Panc1 (cell line): ENCODE results near the gene TMEM52. TPM values are rescaled to one million over a fixed set of nuclear protein-coding genes. Genes with fewer than 3 reads are reported as not detected.

Source experiments
- ATAC-seq: fragments of 200-7000 bp; cut with Tn5 transposase; 2 replicates; pipeline ENCODE4 v1.9.1; 2020; ENCODE audit warnings: mild to moderate bottlenecking, moderate library complexity
- BruUV-seq: library from RNA; stranded (reverse); fragments of 400-500 nt; replicated peaks from 2 replicates; lab custom pipeline; 2021; lab: Mats Ljungman, UMichigan
- CTCF ChIA-PET: fragments of 300-600 bp; sonication (Branson Sonifier 250); formaldehyde crosslinking; loops from one replicate; lab custom pipeline; 2022; ENCODE audit warnings: antibody characterized with exemption; lab: Charles Lee
- POLR2A ChIA-PET: fragments of 300-600 bp; sonication (Branson Sonifier 250); formaldehyde crosslinking; loops from one replicate; lab custom pipeline; 2022; ENCODE audit warnings: antibody characterized with exemption; lab: Charles Lee
- DNase-seq: peaks from one replicate; pipeline ENCODE4 v3.0.0-alpha.2; 2010; ENCODE audit warnings: low read depth, low spot score
- H3K27ac ChIP-seq: 2 replicates; pipeline ENCODE4 v1.5.1; 2011; ENCODE audit warnings: mild to moderate bottlenecking, low read length, inconsistent platforms
- H3K27me3 ChIP-seq: fragments of 200-500 bp; sonication (Bioruptor generic); 2 replicates; pipeline ENCODE4 v1.6.0; 2014; ENCODE audit warnings: low read length, inconsistent platforms; ENCODE audit not compliant: control insufficient read depth, insufficient read depth
- H3K36me3 ChIP-seq: fragments of 200-500 bp; sonication (Bioruptor generic); 2 replicates; pipeline ENCODE4 v1.5.1; 2014; ENCODE audit warnings: inconsistent platforms, mild to moderate bottlenecking, low read length, moderate library complexity; ENCODE audit not compliant: control insufficient read depth, insufficient read depth
- H3K4me1 ChIP-seq: 2 replicates; pipeline ENCODE4 v1.5.1; 2011; ENCODE audit warnings: inconsistent platforms, mild to moderate bottlenecking, low read length, moderate library complexity; ENCODE audit not compliant: control insufficient read depth, insufficient read depth
- H3K4me3 ChIP-seq, 2 experiments: 2 replicates each; pipeline ENCODE4 v1.5.1; 2011 to 2012; ENCODE audit warnings: low read depth in 2 of 2, low read length in 2 of 2, mild to moderate bottlenecking in 2 of 2, inconsistent platforms in 1 of 2, moderate library complexity in 1 of 2
- H3K9me3 ChIP-seq: fragments of 200-500 bp; sonication (Bioruptor generic); 2 replicates; pipeline ENCODE4 v1.5.1; 2014; ENCODE audit warnings: low read depth, mild to moderate bottlenecking, inconsistent platforms, low read length, moderate library complexity; ENCODE audit not compliant: control insufficient read depth, insufficient read depth
- CTCF ChIP-seq: fragments of 450-650 bp; IDR thresholded peaks from 2 replicates; pipeline ENCODE4 v1.5.1; 2017; ENCODE audit warnings: mild to moderate bottlenecking
- POLR2AphosphoS5 ChIP-seq: IDR thresholded peaks from 2 replicates; pipeline ENCODE4 v1.6.1; 2012; ENCODE audit warnings: mild to moderate bottlenecking, low read depth, low read length, moderate library complexity
- SIN3A ChIP-seq: IDR thresholded peaks from 2 replicates; pipeline ENCODE4 v1.6.1; 2012; ENCODE audit warnings: low read depth, mild to moderate bottlenecking, low read length, moderate library complexity, borderline replicate concordance; ENCODE audit not compliant: insufficient read depth
- TCF7L2 ChIP-seq: IDR thresholded peaks from 2 replicates; pipeline ENCODE4 v1.6.1; 2011; ENCODE audit warnings: mild to moderate bottlenecking, low read depth, low read length, inconsistent platforms
- in situ Hi-C: cut with HindIII; loops from 2 replicates; pipeline ENCODE4 v1.10.0; 2016; ENCODE audit warnings: low sequenced_read_pairs, low pct_unique_long_range_greater_than_20kb
- intact Hi-C: fragments of 100-400 bp; cut with micrococcal nuclease; formaldehyde crosslinking; loops from one replicate; pipeline ENCODE4 v1.10.0; 2022; ENCODE audit not compliant: unreplicated experiment
- total RNA-seq: library from RNA; stranded (reverse); gene quantifications from one replicate; pipeline ENCODE4 v1.2.1, GENCODE V29; 2021; ENCODE audit not compliant: unreplicated experiment
- TF ChIP-seq, protein P1 (sequence below), 2 experiments: IDR thresholded peaks; 2 replicates each; pipeline ENCODE4 v1.6.1; 2011 to 2012; ENCODE audit warnings: low read depth in 2 of 2, control low read depth in 1 of 2, low read length in 1 of 2, mild to moderate bottlenecking in 1 of 2, moderate library complexity in 1 of 2; ENCODE audit not compliant: insufficient read depth in 1 of 2

Gene TMEM52
- total RNA-seq, 1 experiment from 2014 or later, result 2.5 TPM

DNA sequence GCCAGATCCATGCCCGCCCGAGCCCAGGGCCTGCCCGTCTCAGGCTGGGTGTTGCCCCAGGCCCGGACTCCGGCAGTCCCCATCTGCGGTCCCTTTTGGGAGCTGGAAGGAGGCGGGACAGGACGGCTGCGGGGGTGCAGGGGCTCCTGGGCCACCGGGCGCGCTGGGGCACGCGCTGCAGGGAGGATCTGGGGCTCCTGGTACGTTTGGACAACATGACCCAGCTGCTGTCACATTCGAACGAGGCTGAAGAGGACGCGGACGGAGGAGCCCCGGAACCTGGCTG, 10.6 kb downstream of the TMEM52 start:
- intact Hi-C loops, result no loop called here
- CTCF ChIA-PET, result interaction anchor here (0.6 to 0.8 kb wide), 3 partner anchors 18 to 232 kb away, joined by 8 to 14 read pairs (median 9); no protein-coding TSS in a partner anchor

DNA sequence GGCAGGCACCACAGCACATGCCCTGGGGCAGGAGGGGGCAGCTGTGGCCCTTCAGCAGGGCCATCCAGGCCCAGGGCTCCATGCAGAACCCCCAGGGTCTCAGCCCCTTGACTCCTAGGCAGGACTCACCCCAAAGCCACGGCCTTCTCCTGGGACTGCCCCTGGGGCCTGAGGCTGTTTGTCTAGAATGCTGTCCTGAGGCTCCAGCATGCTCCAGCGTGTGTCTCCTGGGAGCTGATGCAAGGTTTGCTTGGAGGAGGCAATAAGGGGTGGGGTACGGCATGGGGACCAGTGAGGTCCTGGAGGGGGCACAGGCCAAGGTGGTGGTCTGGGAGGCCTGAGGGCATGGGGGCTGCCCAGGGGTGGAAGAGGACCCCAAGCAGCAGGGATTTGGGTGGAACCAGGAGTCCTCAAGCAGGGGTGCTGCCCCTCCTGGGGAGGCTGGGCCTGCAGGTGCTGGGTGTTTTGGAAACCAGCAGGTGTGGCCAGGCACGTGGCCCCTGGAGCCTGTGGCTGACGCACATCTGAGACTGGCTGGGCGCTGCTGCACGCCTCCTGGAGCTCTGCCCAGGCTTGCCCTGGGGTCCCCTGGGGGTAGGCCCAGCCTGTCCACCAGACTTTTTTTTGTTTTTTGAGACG, 11.9 kb downstream of the TMEM52 start:
- H3K27ac ChIP-seq, result peak overlapping the region; percentile 44; the same call in 1 of the 2 replicates
- intact Hi-C loops, result no loop called here
- BruUV-seq, result no TSS peak
- no peaks in the 10 kb centered on the region; the same call in 1 of the 2 replicates for H3K36me3 ChIP-seq
- in situ Hi-C loops, result no loop called here
- ChIA-PET POLR2A (no interaction called here), CTCF (interaction anchor here (0.9 to 1.1 kb wide), 2 partner anchors 12 to 118 kb away, joined by 3 read pairs; no protein-coding TSS in a partner anchor)
- H3K4me3 ChIP-seq, result no peak overlapping the region
- ATAC-seq, result no peak
- no peaks in the 10 kb centered on the region for H3K27me3 ChIP-seq
- H3K4me1 ChIP-seq, result peaks cover 25% of the 10 kb centered on the region
- no peak for TF ChIP-seq SIN3A
- TF ChIP-seq, protein P1, sequence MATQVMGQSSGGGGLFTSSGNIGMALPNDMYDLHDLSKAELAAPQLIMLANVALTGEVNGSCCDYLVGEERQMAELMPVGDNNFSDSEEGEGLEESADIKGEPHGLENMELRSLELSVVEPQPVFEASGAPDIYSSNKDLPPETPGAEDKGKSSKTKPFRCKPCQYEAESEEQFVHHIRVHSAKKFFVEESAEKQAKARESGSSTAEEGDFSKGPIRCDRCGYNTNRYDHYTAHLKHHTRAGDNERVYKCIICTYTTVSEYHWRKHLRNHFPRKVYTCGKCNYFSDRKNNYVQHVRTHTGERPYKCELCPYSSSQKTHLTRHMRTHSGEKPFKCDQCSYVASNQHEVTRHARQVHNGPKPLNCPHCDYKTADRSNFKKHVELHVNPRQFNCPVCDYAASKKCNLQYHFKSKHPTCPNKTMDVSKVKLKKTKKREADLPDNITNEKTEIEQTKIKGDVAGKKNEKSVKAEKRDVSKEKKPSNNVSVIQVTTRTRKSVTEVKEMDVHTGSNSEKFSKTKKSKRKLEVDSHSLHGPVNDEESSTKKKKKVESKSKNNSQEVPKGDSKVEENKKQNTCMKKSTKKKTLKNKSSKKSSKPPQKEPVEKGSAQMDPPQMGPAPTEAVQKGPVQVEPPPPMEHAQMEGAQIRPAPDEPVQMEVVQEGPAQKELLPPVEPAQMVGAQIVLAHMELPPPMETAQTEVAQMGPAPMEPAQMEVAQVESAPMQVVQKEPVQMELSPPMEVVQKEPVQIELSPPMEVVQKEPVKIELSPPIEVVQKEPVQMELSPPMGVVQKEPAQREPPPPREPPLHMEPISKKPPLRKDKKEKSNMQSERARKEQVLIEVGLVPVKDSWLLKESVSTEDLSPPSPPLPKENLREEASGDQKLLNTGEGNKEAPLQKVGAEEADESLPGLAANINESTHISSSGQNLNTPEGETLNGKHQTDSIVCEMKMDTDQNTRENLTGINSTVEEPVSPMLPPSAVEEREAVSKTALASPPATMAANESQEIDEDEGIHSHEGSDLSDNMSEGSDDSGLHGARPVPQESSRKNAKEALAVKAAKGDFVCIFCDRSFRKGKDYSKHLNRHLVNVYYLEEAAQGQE (IDR thresholded peaks at IDR 0.05; ENCODE audit: insufficient read depth in 1 of 2, low read depth in 2 of 2, low read length in 1 of 2), result no peak
- no peaks in the 10 kb centered on the region for H3K9me3 ChIP-seq
- no peak for DNase-seq

More for the DNA sequence above, 10.6 kb downstream of the TMEM52 start:
- ATAC-seq (peak; percentile 24), DNase-seq (no peak)
- no peaks in the 10 kb centered on the region for H3K9me3 ChIP-seq
- H3K4me1 ChIP-seq, result peaks cover 25% of the 10 kb centered on the region
- H3K4me3 ChIP-seq, result peak overlapping the region; percentile 56 to 62
- POLR2A ChIA-PET, result interaction anchor here (0.5 to 1.0 kb wide), 6 partner anchors 8 to 475 kb away, joined by 4 to 10 read pairs (median 9); no protein-coding TSS in a partner anchor
- H3K27ac ChIP-seq, result peak overlapping the region; percentile 79
- in situ Hi-C loops, result no loop called here
- H3K36me3 ChIP-seq, result no peaks in the 10 kb centered on the region; the same call in 1 of the 2 replicates
- no peaks in the 10 kb centered on the region for H3K27me3 ChIP-seq
- BruUV-seq, result TSS peak; percentile 83
- TF ChIP-seq CTCF, result no peak
- no peak for TF ChIP-seq SIN3A
- TF ChIP-seq POLR2AphosphoS5, result no peak
- no peak for TF ChIP-seq TCF7L2
- TF ChIP-seq, protein P1 (IDR thresholded peaks at IDR 0.05; ENCODE audit: insufficient read depth in 1 of 2, low read depth in 2 of 2, low read length in 1 of 2), result no peak
